KBM-7 (cell line): Measurements from ENCODE around the gene PARP1.

Experiments used
- DNase-seq: peaks from one replicate; pipeline ENCODE4 v3.0.0-alpha.2; 2015
- in situ Hi-C: fragments of 300-500 bp; cut with MboI; formaldehyde crosslinking; loops from 2 replicates; pipeline ENCODE4 v1.14.3; 2020; ENCODE audit warnings: low sequenced_read_pairs, low pct_unique_long_range_greater_than_20kb, mixed read lengths

PARP1 gene

GRCh38 chr1:226409392-226409791 is 1.5 kb upstream of the PARP1 start:
- no peak for DNase-seq
- in situ Hi-C loops = no loop called here

DNA sequence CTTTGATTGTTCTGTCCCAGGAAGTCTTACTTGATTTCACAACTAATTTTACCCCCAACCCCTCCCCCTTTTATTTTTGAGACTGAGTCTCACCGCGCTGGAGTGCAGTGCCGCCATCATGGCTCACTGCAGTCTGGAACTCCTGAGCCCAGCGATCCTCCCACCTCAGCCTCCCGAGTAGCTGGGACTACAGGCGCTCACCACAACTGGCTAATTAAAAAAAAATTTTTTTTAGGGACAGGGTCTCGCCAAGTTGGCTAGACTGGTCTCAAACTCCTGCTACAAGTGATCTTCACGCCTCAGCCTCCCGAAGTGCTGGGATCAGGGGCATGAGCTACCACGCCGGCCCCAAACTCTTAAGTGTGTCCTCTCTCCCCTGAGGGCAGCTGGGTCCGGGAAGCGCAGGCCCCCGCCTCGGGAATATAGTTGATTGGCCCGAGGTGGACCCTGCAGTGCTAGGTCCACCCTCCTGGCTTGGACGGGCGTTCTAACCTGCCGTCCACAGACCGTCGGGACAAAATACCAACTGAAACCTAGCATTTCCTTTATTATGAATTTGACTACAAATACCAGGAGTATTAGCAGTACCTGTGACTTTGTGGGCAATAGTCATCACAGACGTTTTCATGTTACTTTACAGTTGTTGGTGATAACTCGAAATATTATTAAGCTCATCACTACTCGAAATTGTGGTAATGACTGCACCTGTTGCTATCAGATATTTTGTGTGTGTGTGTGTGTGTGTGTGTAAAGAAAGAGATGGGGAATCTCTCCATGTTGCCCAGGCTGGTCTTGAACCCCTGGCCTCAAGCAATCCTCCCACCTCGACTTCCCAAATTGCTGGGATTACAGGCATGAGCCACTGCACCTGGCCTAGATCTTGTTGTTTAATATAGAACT is 642 bp upstream of the PARP1 start:
- DNase-seq = no peak
- in situ Hi-C loops = no loop called here

GRCh38 chr1:226407199-226407496 is 745 bp downstream of the PARP1 start:
- DNase-seq = no peak
- in situ Hi-C loops = no loop called here

- in situ Hi-C loops = no loop called here
Observed at GRCh38 chr1:226406401-226406881, 1.5 kb downstream of the PARP1 start.

GRCh38 chr1:226405411-226405988 is 2.4 kb downstream of the PARP1 start:
- in situ Hi-C loops = no loop called here
- peak; percentile 76 for DNase-seq

More at GRCh38 chr1:226406401-226406881, 1.5 kb downstream of the PARP1 start:
- DNase-seq = peak; percentile 70

- in situ Hi-C loops = no loop called here
- no peak for DNase-seq
Observed at GRCh38 chr1:226404904-226405222, 3.0 kb downstream of the PARP1 start.

- DNase-seq = no peak
- in situ Hi-C loops = no loop called here
Observed at GRCh38 chr1:226404063-226404903, 3.6 kb downstream of the PARP1 start.

GRCh38 chr1:226403201-226404034 is 4.5 kb downstream of the PARP1 start:
- in situ Hi-C loops = no loop called here
- DNase-seq = peak; percentile 84

DNA sequence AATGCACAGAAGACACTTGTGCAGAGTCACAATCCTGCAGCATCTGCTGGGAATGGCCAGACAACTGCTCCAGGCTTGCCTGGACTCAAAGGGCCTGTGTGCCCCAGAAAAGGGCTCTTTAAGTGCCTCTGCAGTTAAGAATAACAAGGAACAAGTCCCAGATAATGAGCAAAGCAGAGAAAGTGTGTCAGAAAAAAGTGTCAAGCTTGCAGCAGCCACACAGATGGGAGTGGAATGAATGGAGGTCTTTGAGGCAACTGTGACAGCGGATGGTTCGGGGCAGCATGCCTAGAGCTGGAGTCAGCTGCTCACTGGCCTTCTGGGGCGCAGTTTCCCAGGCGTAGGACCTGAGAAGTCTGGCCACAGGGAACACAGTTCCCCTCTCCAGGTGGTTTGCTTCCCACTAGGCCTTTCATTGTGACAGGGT is 5.1 kb downstream of the PARP1 start:
- in situ Hi-C loops = no loop called here

DNA sequence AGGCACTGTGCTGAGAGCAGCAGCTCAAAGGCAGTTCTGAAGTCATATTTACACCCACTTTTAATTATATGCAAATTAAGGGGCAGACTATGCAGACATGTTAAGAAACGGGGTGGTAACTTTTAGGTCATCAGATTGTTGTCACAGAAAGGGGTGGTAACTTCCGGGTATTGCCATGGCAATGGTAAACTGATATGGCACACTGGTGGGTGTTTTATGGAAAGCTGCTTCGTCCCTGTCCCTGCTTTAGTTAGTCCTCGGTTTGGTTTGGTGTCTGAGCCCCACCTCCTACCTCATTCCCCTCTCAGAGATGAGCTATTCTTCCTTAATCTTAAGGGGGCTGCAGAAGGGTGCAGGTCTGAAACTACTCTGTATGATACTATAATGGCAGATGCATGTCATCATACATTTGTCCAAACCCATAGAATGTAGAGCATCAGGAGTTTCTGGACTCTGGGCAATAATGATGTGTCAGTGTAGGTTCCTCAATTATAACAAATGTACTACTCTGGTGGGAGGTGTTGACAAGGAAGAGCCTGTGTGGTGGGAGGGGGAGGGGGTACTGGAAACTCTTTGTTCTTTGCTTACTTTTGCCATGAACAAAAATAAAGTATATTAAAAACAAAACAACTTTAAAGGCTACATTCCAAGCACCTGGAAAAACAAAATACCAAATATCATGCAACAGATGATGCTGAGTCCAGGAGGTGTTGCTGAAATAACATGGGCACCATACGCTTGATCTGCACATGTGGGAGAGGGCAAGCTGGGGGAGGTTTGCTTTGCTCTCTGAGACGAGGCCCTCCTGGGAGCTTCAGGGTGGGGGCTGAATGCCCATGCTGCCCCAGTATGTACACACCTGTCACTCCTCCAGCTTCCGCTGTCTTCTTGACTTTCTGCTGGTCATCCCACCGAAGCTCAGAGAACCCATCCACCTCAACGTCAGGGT is 6.3 kb downstream of the PARP1 start:
- in situ Hi-C loops = no loop called here
- DNase-seq = no peak

More for the DNA sequence above, 5.1 kb downstream of the PARP1 start:
- DNase-seq = no peak

- in situ Hi-C loops = no loop called here
- DNase-seq = no peak
Observed at GRCh38 chr1:226400519-226401354, 7.2 kb downstream of the PARP1 start.

- in situ Hi-C loops = no loop called here
- DNase-seq = no peak
Observed at GRCh38 chr1:226397955-226398636, 9.8 kb downstream of the PARP1 start.

DNA sequence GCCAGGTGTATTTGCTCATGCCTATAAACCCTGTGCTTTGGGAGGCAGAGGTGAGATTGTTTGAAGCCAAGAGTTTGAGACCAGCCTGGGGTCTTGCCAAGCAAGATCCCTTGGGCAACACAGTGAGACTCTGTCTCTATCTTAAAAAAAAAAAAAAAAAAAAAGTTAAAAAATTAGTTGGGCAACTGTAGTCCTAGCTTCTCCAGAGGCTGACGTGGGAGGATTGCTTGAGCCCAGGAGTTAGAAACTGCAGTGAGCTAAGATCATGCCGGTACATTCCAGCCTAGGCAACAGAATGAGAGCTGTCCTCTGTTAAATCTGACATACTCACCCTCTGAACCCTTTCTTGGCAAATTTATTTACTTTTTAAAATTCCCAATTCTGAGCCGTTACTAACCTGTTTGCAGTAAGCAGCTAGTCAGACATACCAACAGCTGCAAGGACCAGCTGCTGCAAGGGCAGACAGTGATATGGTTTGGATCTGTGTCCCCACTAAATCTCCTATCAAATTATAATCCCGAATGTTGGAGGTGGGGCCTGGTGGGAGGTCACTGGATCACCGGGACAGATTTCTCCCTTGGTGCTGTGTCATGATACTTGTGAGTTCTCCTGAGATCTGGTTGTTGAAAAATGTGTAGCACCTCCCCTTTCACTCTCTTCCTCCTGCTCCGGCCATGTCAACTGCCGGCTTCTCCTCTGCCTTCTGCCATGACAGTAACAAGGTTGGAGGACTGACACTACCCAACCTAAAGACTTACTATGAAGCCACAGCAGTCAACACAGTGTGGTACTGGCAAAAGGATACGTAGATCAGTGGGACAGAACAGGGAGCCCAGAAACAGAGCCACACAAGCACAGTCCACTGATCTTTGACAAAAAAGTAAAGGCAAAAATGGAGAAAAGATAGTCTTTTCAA is 10.6 kb downstream of the PARP1 start:
- in situ Hi-C loops = no loop called here
- no peak for DNase-seq

DNA sequence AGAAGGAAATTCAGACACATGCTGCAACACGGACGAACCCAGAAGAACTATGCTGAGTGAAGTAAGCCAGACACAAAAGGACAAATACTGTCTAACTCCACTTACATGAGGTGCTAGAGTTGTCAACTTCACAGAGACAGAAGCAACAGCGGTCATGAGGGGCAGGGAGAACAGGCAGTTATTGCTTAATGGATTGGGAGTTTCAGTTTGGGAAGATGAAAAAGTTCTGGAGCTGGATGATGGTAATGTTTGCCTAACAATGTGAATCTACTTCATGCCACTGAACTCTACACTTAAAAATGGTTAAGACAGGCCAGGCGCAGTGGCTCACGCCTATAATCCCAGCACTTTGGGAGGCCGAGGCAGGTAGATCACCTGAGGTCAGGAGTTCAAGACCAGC is 12.1 kb downstream of the PARP1 start:
- in situ Hi-C loops = no loop called here
- no peak for DNase-seq

DNA sequence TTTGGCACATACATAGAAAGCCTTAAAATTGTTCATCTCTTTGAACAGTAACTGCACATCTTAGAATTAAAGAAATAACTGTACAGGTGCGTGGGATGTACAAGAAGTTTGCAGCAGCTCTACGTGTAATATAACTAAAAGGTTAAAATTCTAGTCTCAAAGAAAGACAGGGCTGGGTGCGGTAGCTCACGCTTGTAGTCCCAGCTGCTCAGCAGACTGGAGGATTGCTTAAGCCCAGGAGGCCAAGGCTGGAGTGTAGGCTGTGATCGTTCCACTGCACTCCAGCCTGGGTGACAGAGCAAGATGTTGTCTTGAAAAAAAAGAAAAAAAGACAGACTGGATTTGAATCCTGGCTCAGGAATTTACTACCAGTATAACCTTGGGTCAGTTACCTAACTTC is 13.4 kb downstream of the PARP1 start:
- in situ Hi-C loops = no loop called here
- no peak for DNase-seq

- in situ Hi-C loops = no loop called here
- no peak for DNase-seq
Observed at GRCh38 chr1:226390681-226391080, 17.2 kb downstream of the PARP1 start.
